A549 (cell line): Measurements from ENCODE around the gene NKAIN2. TPM values are rescaled to one million over a fixed set of nuclear protein-coding genes. Genes with fewer than 3 reads are reported as not detected.

ENCODE experiments used
- ATAC-seq, 2 experiments: fragments of 200-7000 bp in 1 of 2; fragments of >200 bp in 1 of 2; cut with Nextera tagmentation in 1 of 2; cut with Tn5 transposase in 1 of 2; 3 replicates each; pipeline versions ENCODE4 v1.8.0 to v1.9.1; 2018 to 2020; ENCODE audit warnings: mild to moderate bottlenecking in 1 of 2, moderate library complexity in 1 of 2
- CTCF ChIA-PET: fragments of 300-600 bp; sonication (Branson Sonifier 250); formaldehyde crosslinking; extraction: SDS; loops from one replicate; lab custom pipeline; 2021; ENCODE audit warnings: antibody characterized with exemption, inconsistent platforms; lab: Yijun Ruan, JAX
- POLR2A ChIA-PET: fragments of 350-600 bp; formaldehyde crosslinking; extraction: SDS; loops from one replicate; lab custom pipeline; 2021; ENCODE audit warnings: antibody characterized with exemption, inconsistent platforms; lab: Yijun Ruan, JAX
- DNase-seq, 2 experiments: peaks; one replicate each; pipeline versions ENCODE4 v3.0.0 to v3.0.0-alpha.2; 2011 to 2016; ENCODE audit warnings: low read depth in 1 of 2, low spot score in 1 of 2
- FAIRE-seq: peaks from 2 replicates; lab custom pipeline; 2011; peaks lifted over from hg19 to GRCh38; lab: Jason Lieb, UNC
- H3K27ac ChIP-seq, 2 experiments: fragments of >200 bp; sonication (Bioruptor Twin); formaldehyde crosslinking; 3 replicates each; pipeline ENCODE4 v1.5.1; 2016 to 2017
- H3K4me1 ChIP-seq: fragments of >200 bp; sonication (Bioruptor Twin); formaldehyde crosslinking; 3 replicates; pipeline ENCODE4 v1.6.1; 2016
- H3K4me2 ChIP-seq: fragments of >200 bp; sonication (Bioruptor Twin); formaldehyde crosslinking; 3 replicates; pipeline ENCODE4 v1.6.1; 2016
- H3K4me3 ChIP-seq: fragments of >200 bp; sonication (Bioruptor Twin); formaldehyde crosslinking; 3 replicates; pipeline ENCODE4 v1.5.1; 2016
- H3K9me3 ChIP-seq: fragments of >200 bp; sonication (Bioruptor Twin); formaldehyde crosslinking; 3 replicates; pipeline ENCODE4 v1.6.1; 2016
- BCL3 ChIP-seq: fragments of >200 bp; sonication (Bioruptor Twin); formaldehyde crosslinking; IDR thresholded peaks from 3 replicates; pipeline ENCODE4 v1.6.1; 2016
- CBX8 ChIP-seq: fragments of 200-600 bp; sonication (generic); IDR thresholded peaks from 2 replicates; pipeline ENCODE4 v1.6.1; 2016
- CHD2 ChIP-seq: fragments of 150-350 bp; IDR thresholded peaks from 2 replicates; pipeline ENCODE4 v1.6.1; 2014; ENCODE audit warnings: low read length; ENCODE audit not compliant: partially characterized antibody
- CHD4 ChIP-seq: fragments of 200-600 bp; sonication (generic); IDR thresholded peaks from 2 replicates; pipeline ENCODE4 v1.6.1; 2016; ENCODE audit warnings: antibody characterized with exemption, mild to moderate bottlenecking, borderline replicate concordance
- EHF ChIP-seq: fragments of 250-450 bp; sonication (Bioruptor Pico); IDR thresholded peaks from 2 replicates; pipeline ENCODE4 v1.5.0; 2020; ENCODE audit warnings: mild to moderate bottlenecking
- EHMT2 ChIP-seq: fragments of 200-600 bp; sonication (generic); IDR thresholded peaks from 2 replicates; pipeline ENCODE4 v1.6.1; 2016; ENCODE audit warnings: antibody characterized with exemption, low read depth, mild to moderate bottlenecking, moderate library complexity
- ELK1 ChIP-seq: fragments of 150-350 bp; IDR thresholded peaks from 2 replicates; pipeline ENCODE4 v1.6.1; 2014; ENCODE audit warnings: low read depth, mild to moderate bottlenecking, low read length
- FOSL2 ChIP-seq, 2 experiments: fragments of 450-650 bp in 1 of 2; fragments of >200 bp in 1 of 2; sonication (Bioruptor Twin) in 1 of 2; formaldehyde crosslinking; IDR thresholded peaks; 2 replicates each; pipeline versions ENCODE4 v1.5.0 to v1.6.1; 2016 to 2020; ENCODE audit warnings: mild to moderate bottlenecking in 1 of 2, moderate library complexity in 1 of 2
- FOXS1 ChIP-seq: fragments of 250-450 bp; sonication (Bioruptor Pico); IDR thresholded peaks from 2 replicates; pipeline ENCODE4 v1.5.0; 2020; ENCODE audit warnings: mild to moderate bottlenecking, moderate library complexity
- GATA3 ChIP-seq: IDR thresholded peaks from 2 replicates; pipeline ENCODE4 v1.6.1; 2012; ENCODE audit warnings: borderline replicate concordance
- HDAC2 ChIP-seq: fragments of 200-600 bp; sonication (generic); IDR thresholded peaks from 2 replicates; pipeline ENCODE4 v1.6.1; 2016
- HOXB5 ChIP-seq: fragments of 250-450 bp; sonication (Bioruptor Pico); IDR thresholded peaks from 2 replicates; pipeline ENCODE4 v1.5.0; 2020; ENCODE audit warnings: mild to moderate bottlenecking, moderate library complexity
- JUNB ChIP-seq: fragments of >200 bp; sonication (Bioruptor Twin); formaldehyde crosslinking; IDR thresholded peaks from 2 replicates; pipeline ENCODE4 v1.6.1; 2016
- KDM1A ChIP-seq: fragments of 200-600 bp; sonication (generic); IDR thresholded peaks from 2 replicates; pipeline ENCODE4 v1.6.1; 2016; ENCODE audit warnings: low read depth, mild to moderate bottlenecking
- MAX ChIP-seq: IDR thresholded peaks from 2 replicates; pipeline ENCODE4 v1.6.1; 2012
- MAZ ChIP-seq: fragments of 150-350 bp; IDR thresholded peaks from 2 replicates; pipeline ENCODE4 v1.6.1; 2014; ENCODE audit warnings: antibody characterized with exemption, low read depth, low read length, borderline replicate concordance
- NPAS2 ChIP-seq: fragments of 250-450 bp; sonication (Bioruptor Pico); IDR thresholded peaks from 2 replicates; pipeline ENCODE4 v1.8.0; 2022; ENCODE audit warnings: mild to moderate bottlenecking, moderate library complexity, borderline replicate concordance
- NR3C1 ChIP-seq: fragments of >200 bp; sonication (Bioruptor Twin); formaldehyde crosslinking; IDR thresholded peaks from 3 replicates; pipeline ENCODE4 v1.6.1; 2017
- POLR2A ChIP-seq: IDR thresholded peaks from 2 replicates; pipeline ENCODE4 v1.6.1; 2012; ENCODE audit warnings: mild to moderate bottlenecking, low read length
- POLR2AphosphoS2 ChIP-seq: conservative IDR thresholded peaks from 2 replicates; pipeline ENCODE4 v1.6.1; 2012; ENCODE audit warnings: low read length, improper control_type of control experiment, inconsistent platforms
- RCOR1 ChIP-seq: fragments of 150-350 bp; IDR thresholded peaks from 2 replicates; pipeline ENCODE4 v1.6.1; 2014; ENCODE audit warnings: antibody characterized with exemption, low read length, low read depth
- SMC3 ChIP-seq: fragments of >200 bp; sonication (Bioruptor Twin); formaldehyde crosslinking; IDR thresholded peaks from 3 replicates; pipeline ENCODE4 v1.6.1; 2018; ENCODE audit warnings: inconsistent platforms
- TFCP2L1 ChIP-seq: fragments of 250-450 bp; sonication (Bioruptor Pico); IDR thresholded peaks from 2 replicates; pipeline ENCODE4 v1.5.0; 2021; ENCODE audit warnings: mild to moderate bottlenecking
- WGBS: methylation state at CpG from one replicate; pipeline ENCODE4 v1.1.6; 2017; ENCODE audit errors: missing lambda C conversion rate; 5-methylcytosine and 5-hydroxymethylcytosine counted together
- polyA plus RNA-seq, 4 experiments: library from polyadenylated mRNA; depleted of rRNA in 3 of 4; stranded (reverse); fragments of >200 nt; fragmentation: RNase III in 1 of 4; extraction: RNeasy Plus Mini Kit Qiagen cat#74134 plus additional on column Dnase treatment in 1 of 4; gene quantifications; 2 replicates in 3 of 4; 3 replicates in 1 of 4; pipeline ENCODE4 v1.2.3, GENCODE V29; 2011 to 2017

NKAIN2 gene
- polyA plus RNA-seq, 2 of the 4 experiments (the other 2 are of a cell fraction): not detected

- no peak for ATAC-seq
- Histone ChIP-seq H3K4me2 (no peak overlapping the region), H3K4me3 (no peak overlapping the region), H3K27ac (no peak overlapping the region), H3K4me1 (no peaks in the 10 kb centered on the region), H3K9me3 (no peaks in the 10 kb centered on the region)
- no peak for DNase-seq
- CTCF ChIA-PET: no interaction called here
- no peak for FAIRE-seq
- POLR2A ChIA-PET: no interaction called here
- TF ChIP-seq CHD4 (no peak), CHD2 (no peak), MAZ (no peak), HOXB5 (no peak), ELK1 (no peak), BCL3 (no peak), SMC3 (no peak), NR3C1 (no peak), NPAS2 (CRISPR knock-in tag) (no peak), JUNB (no peak), POLR2A (no peak), RCOR1 (no peak), HDAC2 (no peak), CBX8 (no peak), FOSL2 (IDR thresholded peaks at IDR 0.05) (no peak), FOSL2 (CRISPR knock-in tag; IDR thresholded peaks at IDR 0.05) (no peak)
Measured at GRCh38 chr6:124389127-124389526, 585.5 kb downstream of the NKAIN2 start.

- 11% methylated on average over 4 of the region's 4 CpGs for WGBS
- DNase-seq: no peak
- no peak for FAIRE-seq
- Histone ChIP-seq H3K9me3 (no peaks in the 10 kb centered on the region), H3K27ac (no peak overlapping the region), H3K4me2 (no peak overlapping the region), H3K4me3 (no peak overlapping the region), H3K4me1 (no peaks in the 10 kb centered on the region)
- ATAC-seq: no peak; a peak in 1 of 6 replicates
- POLR2A ChIA-PET: no interaction called here
- TF ChIP-seq FOXS1 (CRISPR knock-in tag): no peak
- no peak for TF ChIP-seq POLR2AphosphoS2
- TF ChIP-seq MAX: no peak
- TF ChIP-seq POLR2A: no peak
- TF ChIP-seq CHD2: no peak
- TF ChIP-seq KDM1A: no peak
- CTCF ChIA-PET: no interaction called here
Measured at GRCh38 chr6:124393536-124393935, 589.9 kb downstream of the NKAIN2 start.

- FAIRE-seq (no peak), ATAC-seq (no peak)
- 0% methylated on average over 2 of the region's 2 CpGs for WGBS
- H3K27ac ChIP-seq: no peak overlapping the region
- TF ChIP-seq EHF (CRISPR knock-in tag) (no peak), EHMT2 (no peak), CHD4 (no peak), GATA3 (no peak), TFCP2L1 (no peak), HDAC2 (no peak)
- TF ChIP-seq, all 56 proteins: peak for 0
- Histone ChIP-seq H3K9me3 (no peaks in the 10 kb centered on the region), H3K4me1 (no peaks in the 10 kb centered on the region), H3K4me3 (no peak overlapping the region), H3K4me2 (no peak overlapping the region)
- ChIA-PET POLR2A (no interaction called here), CTCF (no interaction called here)
- DNase-seq: no peak
Measured at GRCh38 chr6:124396361-124396760, 592.7 kb downstream of the NKAIN2 start.
